GM19455 (cell line): ENCODE measurements around the gene SH3BP2.

Experiments used
- ATAC-seq: cut with Tn5 transposase; IDR thresholded peaks from one replicate; pipeline ENCODE4 v1.9.1; 2021; ENCODE audit not compliant: unreplicated experiment

SH3BP2 gene

DNA sequence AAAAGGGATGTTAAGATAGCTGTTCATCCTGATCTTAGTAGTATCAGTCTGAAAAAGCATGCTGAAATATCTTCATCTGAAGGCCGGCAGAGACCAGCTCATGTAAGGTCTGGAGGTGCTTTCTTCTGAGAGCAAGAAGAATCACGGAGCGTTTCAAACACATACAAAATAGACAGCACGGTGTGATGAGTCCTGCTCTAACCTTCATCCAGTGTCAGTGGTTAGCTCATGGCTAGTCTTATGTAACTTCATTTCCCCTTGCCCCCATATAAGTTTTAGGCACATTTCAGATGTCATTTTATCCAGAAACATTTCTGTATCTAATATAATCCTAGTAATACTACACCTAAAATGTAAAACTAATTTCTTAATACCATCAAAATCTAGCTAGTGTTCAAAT is 78.6 kb downstream of the SH3BP2 start:
- no peak for ATAC-seq

DNA sequence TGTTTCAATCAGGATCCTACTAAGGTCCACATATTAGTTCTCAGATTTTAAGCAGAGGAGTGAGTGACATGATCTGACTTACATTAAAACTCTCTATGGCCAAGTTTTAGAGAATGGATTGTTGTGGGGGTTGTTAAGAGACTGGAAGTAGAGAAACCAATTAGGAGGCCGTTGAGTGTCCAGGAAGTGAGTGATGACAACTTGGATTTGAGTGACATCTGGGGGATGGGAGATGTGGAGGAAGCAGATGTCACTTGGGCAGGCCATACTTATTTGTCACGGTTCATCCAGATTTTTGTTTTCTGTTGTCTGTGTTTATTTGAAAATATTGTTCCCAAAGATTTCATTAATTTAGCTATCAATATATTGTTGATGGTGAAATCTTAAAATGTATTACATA is 79.0 kb downstream of the SH3BP2 start:
- ATAC-seq = no peak

DNA sequence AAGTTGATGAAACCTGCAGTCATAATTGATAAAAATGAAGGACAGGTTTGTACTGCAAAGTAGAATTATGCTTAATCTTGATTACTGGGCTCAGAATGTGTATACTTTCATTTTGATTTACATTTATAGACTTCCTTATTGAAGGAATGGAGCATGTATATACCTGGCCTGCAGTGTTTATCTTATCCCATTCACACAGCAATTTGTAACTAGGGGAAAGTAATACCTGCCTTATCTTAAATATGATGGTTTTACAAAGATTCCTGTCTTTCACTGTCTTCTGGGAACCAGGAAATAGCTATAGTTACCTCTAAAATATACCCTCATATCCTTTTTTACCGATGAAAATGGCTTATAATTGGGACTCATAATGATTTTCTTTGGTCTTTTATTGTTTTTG is 80.4 kb downstream of the SH3BP2 start:
- ATAC-seq = no peak

DNA sequence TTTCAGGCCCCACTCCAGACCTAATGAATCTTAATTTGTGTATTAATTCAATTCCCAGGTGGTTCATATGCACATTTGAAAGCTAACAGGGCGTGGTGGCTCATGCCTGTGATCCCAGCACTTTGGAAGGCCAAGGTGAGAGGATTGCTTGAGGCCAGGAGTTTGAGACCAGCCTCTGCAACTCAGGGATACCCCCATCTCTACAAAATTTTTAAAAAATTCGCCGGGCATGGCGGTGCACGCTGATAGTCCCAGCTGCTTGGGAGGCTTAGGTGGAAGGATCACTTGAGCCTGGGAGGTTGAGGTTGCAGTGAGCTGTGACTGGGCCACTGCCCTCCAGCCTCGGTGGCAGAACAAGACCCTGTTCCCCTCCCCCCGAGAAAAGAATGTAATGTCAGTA is 82.0 kb downstream of the SH3BP2 start:
- no peak for ATAC-seq

DNA sequence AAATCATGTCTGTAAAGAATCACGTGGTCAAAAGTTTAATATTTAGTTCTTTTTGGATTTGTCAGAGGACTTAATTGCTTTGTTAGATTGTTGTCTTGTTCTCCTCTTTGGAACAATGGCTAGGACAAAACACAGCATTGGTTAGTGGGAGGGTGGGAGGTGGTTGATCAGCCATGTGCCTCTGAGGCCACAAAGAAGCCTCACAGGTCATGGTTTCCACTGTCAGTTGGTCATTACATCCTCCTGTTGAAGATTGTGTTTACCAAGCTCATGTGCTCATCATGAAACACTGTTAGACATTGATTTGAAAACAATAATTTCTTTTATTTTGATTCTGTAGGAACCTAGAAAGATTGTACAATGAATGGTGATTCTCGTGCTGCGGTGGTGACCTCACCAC is 82.7 kb downstream of the SH3BP2 start:
- no peak for ATAC-seq

DNA sequence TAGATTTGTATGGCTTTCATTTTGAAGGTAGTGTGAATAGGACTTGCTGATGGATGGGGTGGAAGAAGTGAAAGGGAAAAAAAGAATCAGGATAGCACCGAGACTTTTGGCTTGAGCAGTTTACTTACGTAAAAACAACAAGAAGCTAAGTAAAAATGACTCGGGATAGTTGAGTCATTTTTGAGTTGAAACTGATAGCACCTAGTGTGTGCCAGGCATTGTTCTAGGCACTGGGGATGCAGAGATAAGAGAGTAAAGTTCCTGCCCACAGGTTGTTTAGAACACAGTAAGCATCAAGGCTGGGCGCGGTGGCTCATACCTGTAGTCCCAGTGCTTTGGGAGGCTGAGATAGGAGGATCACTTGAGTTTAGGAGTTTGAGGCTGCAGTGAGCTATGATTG is 85.5 kb downstream of the SH3BP2 start:
- no peak for ATAC-seq

DNA sequence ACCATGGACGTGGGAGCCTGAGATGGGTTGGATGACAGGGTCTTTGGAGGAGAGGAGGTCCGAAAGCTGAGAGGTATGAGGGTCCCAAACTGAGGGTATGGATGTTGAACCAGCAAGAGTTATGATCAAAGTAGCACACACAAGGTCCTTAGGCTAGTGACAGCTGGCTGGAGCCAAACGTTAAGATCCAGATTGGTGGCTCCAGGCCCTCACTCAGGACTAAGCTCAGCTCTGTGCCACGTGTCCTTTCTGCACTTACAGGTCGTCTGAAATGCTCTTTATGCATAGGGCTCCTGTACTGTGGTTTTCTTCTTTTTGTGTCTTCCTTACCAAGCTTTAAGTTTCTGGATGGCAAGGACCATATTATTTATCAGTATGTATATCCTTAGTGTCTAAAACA is 86.1 kb downstream of the SH3BP2 start:
- ATAC-seq = no peak

DNA sequence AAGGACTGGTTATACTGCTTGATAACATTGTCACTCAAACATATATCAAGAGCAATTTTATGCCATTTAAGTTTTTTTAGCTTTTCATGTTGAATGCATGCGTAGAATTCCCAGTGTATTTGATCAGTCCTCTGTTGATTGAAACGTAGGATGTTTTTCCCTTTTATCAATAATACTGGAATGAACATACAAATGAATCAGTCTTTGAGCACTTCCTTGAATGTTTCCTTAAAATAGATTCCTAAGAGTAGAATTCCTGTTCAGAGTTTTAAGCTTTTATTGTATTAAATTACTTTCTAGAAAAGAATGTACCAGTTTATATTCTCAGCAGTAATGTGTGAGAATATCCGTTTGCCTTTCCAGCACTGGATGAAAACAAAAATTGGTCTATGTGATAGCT is 88.5 kb downstream of the SH3BP2 start:
- ATAC-seq = no peak

DNA sequence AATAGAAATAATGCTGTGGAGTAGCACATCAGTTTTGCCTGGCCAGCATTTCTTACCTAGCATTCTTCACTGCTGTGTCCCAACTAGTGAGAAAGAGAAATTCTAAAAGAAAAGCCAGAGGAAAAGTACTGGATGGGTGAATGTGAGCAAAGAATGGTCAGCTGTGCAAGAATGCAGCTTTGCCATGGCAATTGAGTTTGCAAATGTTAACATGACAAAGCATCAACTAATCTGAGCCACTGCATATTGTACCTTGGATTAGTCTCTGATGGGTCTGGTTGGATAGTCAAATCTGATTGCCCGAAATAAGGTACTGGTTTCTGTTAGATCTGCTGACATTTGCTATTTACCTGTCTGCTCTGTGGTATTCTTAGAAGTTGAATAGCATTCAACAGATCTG is 89.5 kb downstream of the SH3BP2 start:
- ATAC-seq = no peak

DNA sequence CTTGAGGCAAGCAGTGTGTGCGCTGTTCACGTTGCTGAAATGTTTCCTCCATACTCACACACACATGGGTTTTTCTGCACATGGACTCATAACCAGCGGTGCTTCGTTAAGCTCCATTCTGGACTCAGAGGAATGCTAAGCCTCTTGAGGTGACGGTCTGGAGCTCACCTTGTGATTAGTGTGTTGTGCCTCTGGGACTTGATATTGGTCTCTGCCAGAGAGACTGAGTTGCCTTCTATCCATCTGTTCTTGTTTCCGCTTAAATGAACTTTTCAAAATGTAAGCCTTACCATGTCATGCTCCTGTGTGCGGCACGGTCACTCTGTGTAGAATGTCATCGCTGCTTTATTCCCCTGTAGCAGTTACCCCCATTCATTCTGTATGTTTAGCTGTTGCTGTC is 93.3 kb downstream of the SH3BP2 start:
- no peak for ATAC-seq

DNA sequence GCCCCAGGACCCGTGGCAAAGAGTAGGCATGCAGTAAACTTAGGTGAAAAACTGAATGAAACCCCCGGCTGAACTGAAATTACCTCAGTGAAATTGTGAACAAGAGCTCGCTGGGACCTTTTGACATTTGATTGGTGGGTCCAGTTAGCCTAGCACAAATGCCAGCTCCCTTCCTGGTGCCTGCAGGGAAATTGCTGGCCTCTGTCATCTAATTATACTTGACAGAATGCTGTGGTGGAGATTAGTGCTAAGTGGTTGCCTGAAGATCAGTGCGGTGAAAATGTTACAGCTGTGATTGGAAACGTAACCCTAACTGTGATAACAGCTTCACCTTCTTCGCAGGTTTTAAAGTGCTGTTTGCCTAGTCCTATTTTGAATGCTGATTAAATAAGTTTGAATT is 93.7 kb downstream of the SH3BP2 start:
- no peak for ATAC-seq

DNA sequence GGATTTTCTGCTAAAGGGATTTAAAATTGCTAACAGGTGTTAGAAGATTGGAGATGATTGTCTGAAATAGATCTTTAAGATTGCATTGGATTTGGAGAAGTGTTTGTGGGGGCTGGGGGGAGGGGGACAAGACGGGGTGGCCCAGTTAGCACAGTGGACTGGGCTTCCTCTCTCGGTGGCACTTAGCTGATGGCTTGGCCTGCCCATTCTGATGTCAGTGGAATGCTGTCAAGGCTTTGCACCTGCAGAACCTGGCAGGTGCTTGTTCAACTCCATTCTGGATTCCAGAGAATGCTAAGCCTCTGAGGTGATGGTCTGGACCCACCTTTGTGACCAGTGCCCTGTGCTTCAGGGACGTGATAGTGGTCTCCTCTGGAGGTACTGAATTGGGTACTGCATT is 94.5 kb downstream of the SH3BP2 start:
- ATAC-seq = no peak

DNA sequence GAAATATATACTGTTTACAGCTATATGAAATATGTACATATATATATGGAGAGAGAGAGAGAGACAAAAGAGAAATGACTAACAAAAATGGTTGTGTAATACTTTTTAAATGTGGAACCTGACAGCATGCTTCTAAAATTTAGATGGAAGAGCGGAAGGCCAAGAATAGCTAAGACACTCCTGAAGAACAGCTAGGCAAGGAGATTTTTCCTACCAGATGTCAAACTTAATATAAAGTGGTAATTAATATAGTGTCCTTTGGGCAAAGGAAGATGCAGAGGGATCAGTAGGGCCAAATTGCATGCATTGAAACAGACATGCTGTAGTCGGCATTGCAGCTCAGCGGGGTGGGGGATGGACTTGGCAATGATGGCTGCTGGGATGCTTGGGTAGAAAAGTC is 96.0 kb downstream of the SH3BP2 start:
- ATAC-seq = no peak
